ENCODE data around the gene ITGA11. TPM values are rescaled to one million over a fixed set of nuclear protein-coding genes. Genes with fewer than 3 reads are reported as not detected.

ITGA11 gene
- polyA plus RNA-seq, 1 of the 3 experiments (the other 2 are of a cell fraction) = 0.49 TPM

DNA sequence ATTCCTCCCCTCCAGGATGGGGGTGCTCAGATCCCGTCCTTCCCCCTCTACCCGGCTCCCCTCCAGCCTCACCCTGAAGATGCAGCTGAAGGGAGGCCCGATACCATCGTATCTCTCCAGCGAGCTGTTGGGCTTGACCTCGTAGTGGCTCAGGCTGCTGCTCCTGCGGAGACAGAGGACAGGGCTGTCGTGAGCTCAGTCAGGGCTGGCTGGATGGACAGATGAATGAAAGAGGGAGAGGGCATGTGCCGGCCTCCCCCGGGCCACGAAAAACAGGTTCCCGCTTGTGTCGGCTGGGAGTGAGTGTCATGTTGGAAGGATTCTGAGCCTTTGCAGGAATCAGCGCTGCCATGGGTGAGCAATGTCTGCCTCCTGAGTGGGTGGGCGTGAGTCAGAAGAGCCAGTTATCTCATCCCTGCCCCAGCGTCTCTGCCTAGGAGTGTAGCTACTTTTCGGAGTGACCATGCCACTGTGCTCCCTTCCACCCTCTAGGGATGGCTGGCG lies 119.2 kb downstream of the ITGA11 start (continued):
- TF ChIP-seq, protein P1, sequence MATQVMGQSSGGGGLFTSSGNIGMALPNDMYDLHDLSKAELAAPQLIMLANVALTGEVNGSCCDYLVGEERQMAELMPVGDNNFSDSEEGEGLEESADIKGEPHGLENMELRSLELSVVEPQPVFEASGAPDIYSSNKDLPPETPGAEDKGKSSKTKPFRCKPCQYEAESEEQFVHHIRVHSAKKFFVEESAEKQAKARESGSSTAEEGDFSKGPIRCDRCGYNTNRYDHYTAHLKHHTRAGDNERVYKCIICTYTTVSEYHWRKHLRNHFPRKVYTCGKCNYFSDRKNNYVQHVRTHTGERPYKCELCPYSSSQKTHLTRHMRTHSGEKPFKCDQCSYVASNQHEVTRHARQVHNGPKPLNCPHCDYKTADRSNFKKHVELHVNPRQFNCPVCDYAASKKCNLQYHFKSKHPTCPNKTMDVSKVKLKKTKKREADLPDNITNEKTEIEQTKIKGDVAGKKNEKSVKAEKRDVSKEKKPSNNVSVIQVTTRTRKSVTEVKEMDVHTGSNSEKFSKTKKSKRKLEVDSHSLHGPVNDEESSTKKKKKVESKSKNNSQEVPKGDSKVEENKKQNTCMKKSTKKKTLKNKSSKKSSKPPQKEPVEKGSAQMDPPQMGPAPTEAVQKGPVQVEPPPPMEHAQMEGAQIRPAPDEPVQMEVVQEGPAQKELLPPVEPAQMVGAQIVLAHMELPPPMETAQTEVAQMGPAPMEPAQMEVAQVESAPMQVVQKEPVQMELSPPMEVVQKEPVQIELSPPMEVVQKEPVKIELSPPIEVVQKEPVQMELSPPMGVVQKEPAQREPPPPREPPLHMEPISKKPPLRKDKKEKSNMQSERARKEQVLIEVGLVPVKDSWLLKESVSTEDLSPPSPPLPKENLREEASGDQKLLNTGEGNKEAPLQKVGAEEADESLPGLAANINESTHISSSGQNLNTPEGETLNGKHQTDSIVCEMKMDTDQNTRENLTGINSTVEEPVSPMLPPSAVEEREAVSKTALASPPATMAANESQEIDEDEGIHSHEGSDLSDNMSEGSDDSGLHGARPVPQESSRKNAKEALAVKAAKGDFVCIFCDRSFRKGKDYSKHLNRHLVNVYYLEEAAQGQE (IDR thresholded peaks at IDR 0.05; ENCODE audit: low read depth, low read length) = no peak
- no peak for TF ChIP-seq TCF12 (IDR thresholded peaks at IDR 0.05)
- no peak for TF ChIP-seq SMC3 (IDR thresholded peaks at IDR 0.05; ENCODE audit: low read depth, low read length)
- no peak for TF ChIP-seq EP300 (IDR thresholded peaks at IDR 0.05; ENCODE audit: borderline replicate concordance in 1 of 2, low read depth in 1 of 2, low read length in 1 of 2)
- no peak for TF ChIP-seq POLR2AphosphoS5 (IDR thresholded peaks at IDR 0.05; ENCODE audit: low read depth, low read length)
- TF ChIP-seq RFX5 (IDR thresholded peaks at IDR 0.05; ENCODE audit: low read length) = no peak

DNA sequence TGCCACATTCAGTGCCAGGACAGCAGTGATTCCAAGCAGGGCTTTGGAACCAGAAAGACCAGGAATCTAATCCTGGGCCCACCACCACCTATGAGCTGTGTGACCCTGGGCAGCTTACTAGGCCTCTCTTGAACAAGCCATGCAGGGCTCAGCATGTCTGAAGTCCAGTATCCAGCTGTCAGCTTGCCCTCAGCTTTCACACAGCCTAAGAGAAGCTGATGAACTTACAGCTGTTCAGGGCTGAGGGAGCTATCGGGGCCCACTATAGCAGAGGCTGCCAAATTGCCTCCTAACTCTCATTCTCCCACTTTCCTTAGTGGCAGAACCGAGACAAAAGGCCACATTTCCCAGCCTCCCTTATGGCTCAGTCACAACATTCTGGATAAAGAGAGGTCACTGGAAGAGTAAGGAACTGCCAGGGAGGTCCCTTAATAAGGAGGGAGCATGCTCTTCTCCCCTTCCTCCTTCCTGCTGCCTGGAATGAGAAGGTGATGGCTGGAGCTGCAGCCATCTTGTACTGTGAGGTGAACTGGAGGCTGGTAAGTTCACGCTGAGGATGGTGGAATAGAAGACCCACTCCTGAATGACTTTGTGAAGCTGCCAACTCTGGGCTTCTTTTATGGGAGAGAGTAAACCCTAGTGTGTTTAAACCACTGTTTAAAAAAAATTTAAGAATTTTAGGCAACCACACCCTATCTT lies 120.0 kb downstream of the ITGA11 start:
- no peaks in the 10 kb centered on the region for H4K20me1 ChIP-seq (ENCODE audit: insufficient read depth)
- H3K4me2 ChIP-seq = no peak overlapping the region
- WGBS (ENCODE audit: low lambda C conversion rate) = 100% methylated on average over 2 of the region's 3 CpGs
- no peaks in the 10 kb centered on the region for H3K9me2 ChIP-seq
- H3K4me3 ChIP-seq (ENCODE audit: low read depth in 2 of 2, low read length in 1 of 2) = no peak overlapping the region
- peaks cover 0 to 9% of the 10 kb centered on the region in 2 experiments; a peak in 1 of 4 replicates for H3K4me1 ChIP-seq (ENCODE audit: control insufficient read depth in 1 of 2, insufficient read depth in 2 of 2, low read depth in 1 of 2, low read length in 1 of 2)
- no peak overlapping the region for H2AFZ ChIP-seq (ENCODE audit: low read depth)
- POLR2A ChIA-PET = interaction anchor here (1.8 kb wide), 1 partner anchor 35 kb away, joined by 5 read pairs; the partner anchor contains the start of gene FEM1B
- H3K27me3 ChIP-seq (ENCODE audit: insufficient read depth) = no peaks in the 10 kb centered on the region
- H3K79me2 ChIP-seq (ENCODE audit: insufficient read depth) = no peaks in the 10 kb centered on the region
- H3K27ac ChIP-seq (ENCODE audit: low read depth in 2 of 2, low read length in 1 of 2) = no peak overlapping the region
- H3K9ac ChIP-seq = no peak overlapping the region
- no peaks in the 10 kb centered on the region for H3K9me3 ChIP-seq
- H3F3A ChIP-seq (replicated peaks; ENCODE audit: insufficient read depth) = no peaks in the 10 kb centered on the region
- DNase-seq = no peak
- no peaks in the 10 kb centered on the region for H3K36me3 ChIP-seq (replicated peaks in 1 of 2; ENCODE audit: control insufficient read depth in 1 of 2, insufficient read depth in 2 of 2, low read length in 1 of 2)
- CTCF ChIA-PET = interaction anchor here (1.0 to 2.7 kb wide), 4 partner anchors 59 to 613 kb away, joined by 3 to 12 read pairs (median 6); no protein-coding TSS in a partner anchor
- TF ChIP-seq, protein P2, sequence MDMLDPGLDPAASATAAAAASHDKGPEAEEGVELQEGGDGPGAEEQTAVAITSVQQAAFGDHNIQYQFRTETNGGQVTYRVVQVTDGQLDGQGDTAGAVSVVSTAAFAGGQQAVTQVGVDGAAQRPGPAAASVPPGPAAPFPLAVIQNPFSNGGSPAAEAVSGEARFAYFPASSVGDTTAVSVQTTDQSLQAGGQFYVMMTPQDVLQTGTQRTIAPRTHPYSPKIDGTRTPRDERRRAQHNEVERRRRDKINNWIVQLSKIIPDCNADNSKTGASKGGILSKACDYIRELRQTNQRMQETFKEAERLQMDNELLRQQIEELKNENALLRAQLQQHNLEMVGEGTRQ (IDR thresholded peaks at IDR 0.05; ENCODE audit: borderline replicate concordance, low read depth, low read length) = no peak
- TF ChIP-seq EP300 (IDR thresholded peaks at IDR 0.05; ENCODE audit: borderline replicate concordance in 1 of 2, low read depth in 1 of 2, low read length in 1 of 2) = no peak
- no peak for TF ChIP-seq CHD2 (IDR thresholded peaks at IDR 0.05; ENCODE audit: low read length, partially characterized antibody)
- TF ChIP-seq, protein P3, sequence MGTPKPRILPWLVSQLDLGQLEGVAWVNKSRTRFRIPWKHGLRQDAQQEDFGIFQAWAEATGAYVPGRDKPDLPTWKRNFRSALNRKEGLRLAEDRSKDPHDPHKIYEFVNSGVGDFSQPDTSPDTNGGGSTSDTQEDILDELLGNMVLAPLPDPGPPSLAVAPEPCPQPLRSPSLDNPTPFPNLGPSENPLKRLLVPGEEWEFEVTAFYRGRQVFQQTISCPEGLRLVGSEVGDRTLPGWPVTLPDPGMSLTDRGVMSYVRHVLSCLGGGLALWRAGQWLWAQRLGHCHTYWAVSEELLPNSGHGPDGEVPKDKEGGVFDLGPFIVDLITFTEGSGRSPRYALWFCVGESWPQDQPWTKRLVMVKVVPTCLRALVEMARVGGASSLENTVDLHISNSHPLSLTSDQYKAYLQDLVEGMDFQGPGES (IDR thresholded peaks at IDR 0.05; ENCODE audit: low read depth, low read length) = no peak
- no peak for TF ChIP-seq RAD21 (IDR thresholded peaks at IDR 0.05; ENCODE audit: low read length)
- TF ChIP-seq, protein P4, sequence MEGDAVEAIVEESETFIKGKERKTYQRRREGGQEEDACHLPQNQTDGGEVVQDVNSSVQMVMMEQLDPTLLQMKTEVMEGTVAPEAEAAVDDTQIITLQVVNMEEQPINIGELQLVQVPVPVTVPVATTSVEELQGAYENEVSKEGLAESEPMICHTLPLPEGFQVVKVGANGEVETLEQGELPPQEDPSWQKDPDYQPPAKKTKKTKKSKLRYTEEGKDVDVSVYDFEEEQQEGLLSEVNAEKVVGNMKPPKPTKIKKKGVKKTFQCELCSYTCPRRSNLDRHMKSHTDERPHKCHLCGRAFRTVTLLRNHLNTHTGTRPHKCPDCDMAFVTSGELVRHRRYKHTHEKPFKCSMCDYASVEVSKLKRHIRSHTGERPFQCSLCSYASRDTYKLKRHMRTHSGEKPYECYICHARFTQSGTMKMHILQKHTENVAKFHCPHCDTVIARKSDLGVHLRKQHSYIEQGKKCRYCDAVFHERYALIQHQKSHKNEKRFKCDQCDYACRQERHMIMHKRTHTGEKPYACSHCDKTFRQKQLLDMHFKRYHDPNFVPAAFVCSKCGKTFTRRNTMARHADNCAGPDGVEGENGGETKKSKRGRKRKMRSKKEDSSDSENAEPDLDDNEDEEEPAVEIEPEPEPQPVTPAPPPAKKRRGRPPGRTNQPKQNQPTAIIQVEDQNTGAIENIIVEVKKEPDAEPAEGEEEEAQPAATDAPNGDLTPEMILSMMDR (IDR thresholded peaks at IDR 0.05) = no peak
- TF ChIP-seq GATA2 (CRISPR knock-in tag; IDR thresholded peaks at IDR 0.05) = no peak
- no peak for TF ChIP-seq GABPA (IDR thresholded peaks at IDR 0.05; ENCODE audit: low read depth)
- TF ChIP-seq, protein P1 (IDR thresholded peaks at IDR 0.05; ENCODE audit: low read depth, low read length) = no peak
- TF ChIP-seq ELF1 (IDR thresholded peaks at IDR 0.05) = no peak
- no peak for TF ChIP-seq MAX (IDR thresholded peaks at IDR 0.05; ENCODE audit: low read depth)
- TF ChIP-seq EZH2phosphoT487 (IDR thresholded peaks at IDR 0.05; ENCODE audit: borderline replicate concordance, low read depth) = no peak
- TF ChIP-seq POLR2AphosphoS5 (IDR thresholded peaks at IDR 0.05; ENCODE audit: low read depth, low read length) = no peak

All from SK-N-SH (cell line).